HFF-Myc (cell line): ENCODE results near the gene LIN9.
"Not testable (repeated sequence)": the region's sequence is repeated elsewhere in the genome, so short reads cannot be mapped to it uniquely, and the experiment has no call there.

ENCODE experiments used
- DNase-seq: peaks from one replicate; pipeline ENCODE4 v3.0.0-alpha.2; 2011; ENCODE audit warnings: low read depth; ENCODE audit errors: extremely low read depth
- H3K4me3 ChIP-seq: replicated peaks from 2 replicates; pipeline ENCODE4 v1.5.1; 2011; ENCODE audit warnings: low read depth, mild to moderate bottlenecking, control low read depth, low read length
- TF ChIP-seq, protein P1 (sequence below): IDR thresholded peaks from 2 replicates; pipeline ENCODE4 v1.5.1; 2012; ENCODE audit warnings: mild to moderate bottlenecking, low read depth, low read length, control low read depth; ENCODE audit errors: missing control alignments

LIN9 gene

DNA sequence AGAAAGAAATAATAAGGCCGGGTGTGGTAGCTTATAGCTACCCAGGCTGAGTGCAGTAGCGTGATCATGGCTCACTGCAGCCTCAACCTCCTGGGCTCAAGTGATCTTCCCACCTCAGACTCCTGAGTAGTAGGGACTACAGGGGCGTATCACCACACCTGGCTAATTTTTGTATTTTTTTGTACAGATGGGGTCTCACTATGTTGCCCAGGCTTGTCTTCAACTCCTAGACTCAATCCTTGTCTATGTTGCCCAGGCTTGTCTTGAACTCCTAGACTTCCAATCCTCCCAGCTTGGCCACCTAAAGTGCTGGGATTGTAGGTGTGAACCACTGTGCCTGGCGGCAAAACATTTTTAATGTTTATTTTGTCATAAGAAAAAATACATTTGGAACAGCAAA lies 55.0 kb downstream of the LIN9 start:
- H3K4me3 ChIP-seq, result no peak overlapping the region
- DNase-seq, result no peak
- TF ChIP-seq, protein P1, sequence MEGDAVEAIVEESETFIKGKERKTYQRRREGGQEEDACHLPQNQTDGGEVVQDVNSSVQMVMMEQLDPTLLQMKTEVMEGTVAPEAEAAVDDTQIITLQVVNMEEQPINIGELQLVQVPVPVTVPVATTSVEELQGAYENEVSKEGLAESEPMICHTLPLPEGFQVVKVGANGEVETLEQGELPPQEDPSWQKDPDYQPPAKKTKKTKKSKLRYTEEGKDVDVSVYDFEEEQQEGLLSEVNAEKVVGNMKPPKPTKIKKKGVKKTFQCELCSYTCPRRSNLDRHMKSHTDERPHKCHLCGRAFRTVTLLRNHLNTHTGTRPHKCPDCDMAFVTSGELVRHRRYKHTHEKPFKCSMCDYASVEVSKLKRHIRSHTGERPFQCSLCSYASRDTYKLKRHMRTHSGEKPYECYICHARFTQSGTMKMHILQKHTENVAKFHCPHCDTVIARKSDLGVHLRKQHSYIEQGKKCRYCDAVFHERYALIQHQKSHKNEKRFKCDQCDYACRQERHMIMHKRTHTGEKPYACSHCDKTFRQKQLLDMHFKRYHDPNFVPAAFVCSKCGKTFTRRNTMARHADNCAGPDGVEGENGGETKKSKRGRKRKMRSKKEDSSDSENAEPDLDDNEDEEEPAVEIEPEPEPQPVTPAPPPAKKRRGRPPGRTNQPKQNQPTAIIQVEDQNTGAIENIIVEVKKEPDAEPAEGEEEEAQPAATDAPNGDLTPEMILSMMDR, result no peak

DNA sequence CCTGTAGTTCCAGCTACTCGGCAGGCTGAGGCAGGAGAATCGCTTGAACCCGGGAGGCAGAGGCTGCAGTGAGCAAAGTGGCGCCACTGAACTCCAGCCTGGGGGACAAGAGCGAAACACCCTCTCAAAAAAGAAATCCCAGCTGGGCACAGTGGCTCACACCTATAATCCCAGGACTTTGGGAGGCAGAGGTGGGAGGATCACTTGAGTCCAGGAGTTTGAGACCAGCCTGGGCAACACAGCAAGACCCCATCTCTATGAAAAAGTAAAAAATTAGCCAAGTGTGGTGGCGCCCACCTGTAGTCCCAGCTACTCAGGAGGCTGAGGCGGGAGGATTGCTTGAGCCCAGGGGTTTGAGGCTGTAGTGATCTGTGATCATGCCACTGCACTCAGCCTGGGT lies 56.1 kb downstream of the LIN9 start:
- H3K4me3 ChIP-seq, DNase-seq: not testable (repeated sequence)

DNA sequence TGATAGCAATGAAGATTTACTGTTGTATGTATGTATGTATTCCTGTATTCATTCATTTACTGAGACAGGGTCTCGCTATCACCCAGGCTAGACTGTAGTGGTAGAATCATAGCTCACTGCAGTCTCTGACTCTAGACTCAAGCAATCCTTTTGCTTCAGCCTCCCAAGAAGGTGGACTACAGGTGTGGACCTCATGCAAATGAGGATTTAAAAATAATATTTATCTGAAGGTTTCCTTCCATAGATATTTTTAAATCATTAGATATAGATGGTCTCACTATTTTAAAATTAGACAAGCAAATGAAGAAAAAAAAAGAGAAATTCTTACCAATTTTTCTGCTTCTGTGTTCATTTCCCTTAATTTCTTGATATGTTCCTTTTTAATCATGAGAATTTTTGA lies 58.5 kb downstream of the LIN9 start:
- DNase-seq, result no peak
- H3K4me3 ChIP-seq, result no peak overlapping the region
- TF ChIP-seq, protein P1, result no peak

DNA sequence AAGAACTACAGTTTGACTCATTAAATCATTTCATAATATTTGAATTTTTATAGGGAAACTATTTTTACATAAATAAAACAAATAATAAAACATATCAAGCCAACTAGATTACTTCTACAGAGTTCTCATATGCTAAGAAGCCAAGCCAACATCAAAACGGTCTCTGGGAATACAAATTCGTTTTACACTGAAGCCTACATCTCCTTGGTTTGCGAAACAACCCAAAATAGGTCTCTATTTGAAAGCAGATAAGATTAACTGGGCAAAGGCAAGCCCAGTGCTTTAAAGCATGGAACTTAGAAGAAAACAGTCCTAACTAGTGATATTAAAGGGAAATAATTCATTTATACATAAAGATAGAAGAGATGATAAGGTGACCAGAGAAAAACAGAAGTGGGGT lies 60.2 kb downstream of the LIN9 start:
- no peak overlapping the region for H3K4me3 ChIP-seq
- TF ChIP-seq, protein P1, result no peak
- no peak for DNase-seq

DNA sequence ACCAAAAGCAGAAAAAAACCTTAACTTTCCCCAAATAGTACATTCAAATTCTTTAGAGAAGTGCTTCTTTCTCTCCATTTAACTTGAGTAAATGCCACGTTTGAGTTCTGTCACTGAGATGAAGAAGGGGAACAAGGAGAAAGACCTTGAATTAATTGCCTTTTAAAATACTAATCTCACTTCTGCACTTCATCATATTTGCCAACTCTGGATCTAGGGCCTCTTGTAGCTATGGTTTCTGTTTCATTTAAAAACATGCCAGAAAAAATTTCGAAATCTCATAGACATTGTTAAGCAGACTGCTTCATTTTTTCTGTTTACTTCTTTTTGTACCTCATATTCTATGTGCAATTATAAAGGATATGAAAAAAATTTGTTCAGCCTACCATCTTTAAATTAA lies 60.9 kb downstream of the LIN9 start:
- TF ChIP-seq, protein P1, result no peak
- no peak for DNase-seq
- no peak overlapping the region for H3K4me3 ChIP-seq

DNA sequence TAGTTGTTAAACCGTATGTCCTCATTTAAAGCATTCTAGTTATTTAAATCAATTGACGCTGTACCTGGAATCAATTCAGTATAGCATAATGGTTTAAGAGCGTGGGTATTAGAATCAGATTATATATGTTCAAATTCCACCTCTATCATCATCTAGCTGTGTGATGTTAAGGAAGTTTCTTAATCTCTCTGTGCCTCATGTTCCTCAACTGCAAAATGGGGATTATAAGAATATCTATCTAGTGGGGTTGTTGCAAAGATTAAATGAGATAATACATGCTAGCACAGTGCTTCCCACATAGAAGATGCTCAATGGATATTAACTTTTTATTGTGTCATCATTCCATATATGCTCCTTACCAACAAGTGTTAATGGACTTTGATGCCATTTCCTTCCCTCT lies 69.5 kb downstream of the LIN9 start:
- H3K4me3 ChIP-seq, result no peak overlapping the region
- TF ChIP-seq, protein P1, result no peak
- DNase-seq, result no peak

DNA sequence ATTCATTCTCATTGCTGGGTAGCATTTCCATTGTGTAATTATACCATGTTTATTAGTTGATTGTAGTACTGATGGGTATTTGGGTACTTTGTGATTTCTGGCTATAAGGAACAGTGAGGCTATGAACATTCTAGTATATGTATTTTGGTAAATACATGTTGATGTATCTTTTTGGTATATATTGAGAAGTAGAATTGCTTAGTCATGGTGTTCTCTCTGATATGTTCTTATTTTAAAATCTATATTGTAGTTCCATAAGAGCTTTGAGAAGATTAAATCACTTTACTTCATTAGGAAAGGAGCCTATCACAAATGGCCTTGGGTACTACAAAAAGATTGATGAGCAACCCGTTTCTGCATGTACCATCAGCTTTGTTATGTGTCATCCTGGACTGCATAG lies 72.1 kb downstream of the LIN9 start:
- DNase-seq, result no peak
- no peak overlapping the region for H3K4me3 ChIP-seq
- TF ChIP-seq, protein P1, result no peak
